IPS DF 6.9 (cell line): ENCODE measurements around the gene PLK3.
A peak's percentile ranks its signal among the peaks of the same experiment; 100 is the strongest.
"Not testable (repeated sequence)": the region's sequence is repeated elsewhere in the genome, so short reads cannot be mapped to it uniquely, and the experiment has no call there.

ENCODE experiments used
- DNase-seq: peaks from one replicate; pipeline ENCODE4 v3.0.0-alpha.2; 2013; ENCODE audit warnings: low read depth, low spot score
- H3K27ac ChIP-seq: one replicate; pipeline ENCODE4 v1.5.1; 2013; ENCODE audit warnings: low read length, control low read depth
- H3K27me3 ChIP-seq: 2 replicates; pipeline ENCODE4 v1.6.1; 2013; ENCODE audit warnings: mild to moderate bottlenecking, low read length; ENCODE audit not compliant: control insufficient read depth, insufficient read depth
- H3K36me3 ChIP-seq: 2 replicates; pipeline ENCODE4 v1.6.1; 2013; ENCODE audit warnings: low read length; ENCODE audit not compliant: control insufficient read depth, insufficient read depth
- H3K4me1 ChIP-seq: 2 replicates; pipeline ENCODE4 v1.6.1; 2013; ENCODE audit warnings: low read length; ENCODE audit not compliant: control insufficient read depth, insufficient read depth
- H3K4me3 ChIP-seq: 2 replicates; pipeline ENCODE4 v1.5.1; 2013; ENCODE audit warnings: mild to moderate bottlenecking, low read length
- H3K9me3 ChIP-seq: 2 replicates; pipeline ENCODE4 v1.6.1; 2013; ENCODE audit warnings: low read length, inconsistent platforms; ENCODE audit not compliant: control insufficient read depth, insufficient read depth
- WGBS: extraction: QIAGEN DNeasy Blood & Tissue Kit; methylation state at CpG from one replicate; pipeline ENCODE4 v1.1.7; 2013; ENCODE audit warnings: mixed read lengths, missing lambda C conversion rate; ENCODE audit not compliant: insufficient read length, insufficient coverage; 5-methylcytosine and 5-hydroxymethylcytosine counted together

The PLK3 gene

GRCh38 chr1:44810762-44811105, 10.6 kb downstream of the PLK3 start:
- peaks cover 20% of the 10 kb centered on the region for H3K4me1 ChIP-seq
- not testable (repeated sequence) for H3K4me3 ChIP-seq, H3K36me3 ChIP-seq, DNase-seq, H3K9me3 ChIP-seq, H3K27me3 ChIP-seq, H3K27ac ChIP-seq
- no CpG with 5 or more reads among the region's 4 CpGs for WGBS

GRCh38 chr1:44811234-44811633, 11.1 kb downstream of the PLK3 start:
- Histone ChIP-seq H3K36me3 (no peaks in the 10 kb centered on the region; the same call in 1 of the 2 replicates), H3K27ac (no peak overlapping the region), H3K4me3 (no peak overlapping the region), H3K27me3 (no peaks in the 10 kb centered on the region), H3K4me1 (peaks cover 19% of the 10 kb centered on the region), H3K9me3 (no peaks in the 10 kb centered on the region)
- WGBS = no CpG with 5 or more reads among the region's 8 CpGs
- no peak for DNase-seq

GRCh38 chr1:44812822-44813543, 12.8 kb downstream of the PLK3 start:
- H3K4me3 ChIP-seq = peak overlapping the region; percentile 40; the same call in 1 of the 2 replicates
- H3K27me3 ChIP-seq = no peaks in the 10 kb centered on the region
- DNase-seq = no peak
- H3K4me1 ChIP-seq = peaks cover 11% of the 10 kb centered on the region
- H3K9me3 ChIP-seq = no peaks in the 10 kb centered on the region
- H3K36me3 ChIP-seq = no peaks in the 10 kb centered on the region
- no CpG with 5 or more reads among the region's 48 CpGs for WGBS
- H3K27ac ChIP-seq = no peak overlapping the region

- not testable (repeated sequence) for H3K27ac ChIP-seq, H3K36me3 ChIP-seq, H3K27me3 ChIP-seq, DNase-seq, H3K9me3 ChIP-seq, H3K4me3 ChIP-seq, H3K4me1 ChIP-seq
- no CpG with 5 or more reads among the region's 9 CpGs for WGBS
These were observed 15.7 kb downstream of the PLK3 start for GRCh38 chr1:44815926-44816325.

- Histone ChIP-seq H3K36me3 (no peaks in the 10 kb centered on the region), H3K9me3 (no peaks in the 10 kb centered on the region), H3K4me1 (peaks cover 2% of the 10 kb centered on the region), H3K27me3 (no peaks in the 10 kb centered on the region), H3K27ac (no peak overlapping the region), H3K4me3 (no peak overlapping the region)
- no CpG with 5 or more reads among the region's 2 CpGs for WGBS
- DNase-seq = no peak
These were observed 17.1 kb downstream of the PLK3 start for GRCh38 chr1:44817307-44817706.

- Histone ChIP-seq H3K36me3 (no peaks in the 10 kb centered on the region), H3K9me3 (no peaks in the 10 kb centered on the region), H3K4me3 (no peak overlapping the region), H3K27ac (no peak overlapping the region), H3K4me1 (peaks cover 2% of the 10 kb centered on the region), H3K27me3 (no peaks in the 10 kb centered on the region)
- DNase-seq = no peak
- no CpG with 5 or more reads among the region's 11 CpGs for WGBS
These were observed 17.8 kb downstream of the PLK3 start for GRCh38 chr1:44817771-44818495.

- no peaks in the 10 kb centered on the region for H3K27me3 ChIP-seq
- H3K4me3 ChIP-seq = no peak overlapping the region; the same call in 1 of the 2 replicates
- H3K36me3 ChIP-seq = no peaks in the 10 kb centered on the region
- H3K27ac ChIP-seq = no peak overlapping the region
- no peak for DNase-seq
- whole genome bisulfite sequencing = no CpG with 5 or more reads among the region's 13 CpGs
- H3K9me3 ChIP-seq = no peaks in the 10 kb centered on the region
- H3K4me1 ChIP-seq = no peaks in the 10 kb centered on the region; the same call in 1 of the 2 replicates
These were observed 19.0 kb downstream of the PLK3 start for GRCh38 chr1:44819196-44819607.

GRCh38 chr1:44819608-44820327, 19.6 kb downstream of the PLK3 start:
- Histone ChIP-seq H3K27ac (no peak overlapping the region), H3K27me3 (no peaks in the 10 kb centered on the region), H3K36me3 (no peaks in the 10 kb centered on the region), H3K4me3 (peak overlapping the region; percentile 60; the same call in 1 of the 2 replicates), H3K9me3 (no peaks in the 10 kb centered on the region), H3K4me1 (no peaks in the 10 kb centered on the region; the same call in 1 of the 2 replicates)
- DNase-seq = peak; percentile 66
- no CpG with 5 or more reads among the region's 33 CpGs for WGBS

GRCh38 chr1:44820328-44821239, 20.4 kb downstream of the PLK3 start:
- peak overlapping the region; percentile 60; the same call in 1 of the 2 replicates for H3K4me3 ChIP-seq
- no CpG with 5 or more reads among the region's 25 CpGs for WGBS
- no peaks in the 10 kb centered on the region for H3K27me3 ChIP-seq
- no peaks in the 10 kb centered on the region; the same call in 1 of the 2 replicates for H3K4me1 ChIP-seq
- no peaks in the 10 kb centered on the region for H3K36me3 ChIP-seq
- no peak overlapping the region for H3K27ac ChIP-seq
- no peak for DNase-seq
- H3K9me3 ChIP-seq = no peaks in the 10 kb centered on the region
